Activated CD8-positive, alpha-beta memory T cell treated with anti-CD3 and anti-CD28 coated beads, Interleukin-2, amount 50 U/mL, for 24 hours (primary cell): Measurements from ENCODE around the gene KLF2.
A peak's percentile ranks its signal among the peaks of the same experiment; 100 is the strongest.

ENCODE experiments used
- DNase-seq: peaks from one replicate; pipeline ENCODE4 v3.0.0-alpha.2; 2020; ENCODE audit errors: extremely low read depth

KLF2 gene

DNA sequence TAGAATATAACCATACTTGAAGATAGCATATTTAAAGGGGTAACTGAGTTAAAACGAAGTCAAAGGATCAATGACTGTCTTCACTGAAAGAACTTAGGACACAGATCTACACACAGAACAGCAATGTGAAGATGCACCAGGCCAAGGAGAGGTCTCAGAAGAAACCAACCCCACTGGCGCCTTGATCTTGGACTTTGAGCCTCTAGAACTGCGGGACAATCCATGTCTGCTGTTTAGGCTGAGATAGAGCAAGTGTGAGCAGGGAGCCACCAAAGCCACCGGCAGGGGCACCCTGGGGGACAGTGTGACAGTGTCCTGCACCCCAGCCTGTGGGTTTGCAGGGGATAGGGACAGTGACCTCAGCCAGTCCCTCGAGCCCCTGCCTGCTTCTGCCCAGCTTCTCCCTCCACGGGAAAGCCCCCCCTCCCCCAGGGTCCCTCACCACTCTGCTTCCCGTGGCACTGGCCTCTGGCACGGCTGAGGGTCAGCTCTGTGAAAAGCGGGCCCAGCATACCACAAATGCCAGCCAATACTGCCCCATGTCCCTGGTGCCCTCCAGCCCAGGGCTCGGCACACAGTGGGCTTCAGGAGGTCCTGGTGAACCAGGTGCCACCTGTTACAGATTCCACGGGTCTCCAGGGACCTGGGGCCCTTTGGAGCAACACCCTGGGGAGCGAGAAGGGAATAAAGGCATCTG lies 40.8 kb downstream of the KLF2 start:
- no peak for DNase-seq

DNA sequence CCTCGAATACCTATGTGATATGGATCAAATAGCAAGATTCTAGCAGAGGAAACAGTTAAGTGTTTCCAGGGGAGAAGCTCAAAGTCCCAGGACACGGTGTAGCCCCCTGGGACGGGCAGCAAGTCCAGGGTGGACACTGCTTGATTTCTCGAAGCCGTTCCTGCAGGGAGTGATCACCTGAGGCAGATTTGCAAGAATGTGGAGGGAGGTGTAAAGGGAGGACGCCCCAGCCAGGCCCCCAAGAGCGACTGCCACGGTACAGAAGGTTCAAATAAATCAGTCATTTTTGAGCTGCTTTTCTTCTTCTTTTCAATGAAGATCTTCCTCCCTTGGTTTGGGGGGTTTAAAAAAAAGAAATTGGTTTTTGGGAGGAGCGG lies 41.4 kb downstream of the KLF2 start:
- DNase-seq, result no peak

DNA sequence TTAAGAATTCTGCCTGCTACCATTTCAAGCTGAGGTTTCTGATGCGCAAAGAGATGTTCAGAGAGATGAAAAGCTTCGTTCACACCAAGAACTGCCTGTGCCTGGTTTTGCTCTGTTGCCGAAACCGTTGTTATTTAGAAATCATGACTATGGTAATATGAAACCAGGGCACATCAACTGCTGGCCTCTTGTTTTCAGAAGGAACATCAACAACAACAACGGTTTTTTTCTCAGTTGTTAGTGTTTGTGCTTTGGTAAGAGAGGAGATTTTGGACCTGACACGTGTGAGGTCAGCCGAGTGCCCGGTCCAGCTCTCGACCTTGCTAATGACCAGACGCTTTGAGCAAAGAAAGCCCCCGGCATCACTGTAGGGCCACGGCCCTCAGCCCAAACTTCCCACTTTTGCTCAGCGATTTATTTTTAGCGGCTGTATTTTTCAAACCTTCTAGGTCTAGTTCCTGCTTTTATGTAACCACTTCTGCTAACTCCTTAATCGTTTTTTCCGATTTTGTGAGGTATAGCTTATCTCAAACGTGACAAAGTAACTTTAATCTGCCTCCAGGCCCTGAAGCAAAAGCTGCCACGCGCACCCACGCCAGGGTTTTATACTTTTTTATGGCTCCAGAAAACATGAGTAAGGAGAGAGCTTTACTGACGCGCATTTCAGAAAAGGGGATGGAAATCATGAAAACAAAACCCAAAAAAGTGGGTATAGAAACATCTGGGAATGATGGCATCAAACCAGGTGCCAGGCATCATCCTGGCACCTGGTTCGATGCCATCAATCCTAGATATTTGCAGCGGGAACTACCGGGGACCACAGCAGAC lies 42.0 kb downstream of the KLF2 start:
- no peak for DNase-seq

DNA sequence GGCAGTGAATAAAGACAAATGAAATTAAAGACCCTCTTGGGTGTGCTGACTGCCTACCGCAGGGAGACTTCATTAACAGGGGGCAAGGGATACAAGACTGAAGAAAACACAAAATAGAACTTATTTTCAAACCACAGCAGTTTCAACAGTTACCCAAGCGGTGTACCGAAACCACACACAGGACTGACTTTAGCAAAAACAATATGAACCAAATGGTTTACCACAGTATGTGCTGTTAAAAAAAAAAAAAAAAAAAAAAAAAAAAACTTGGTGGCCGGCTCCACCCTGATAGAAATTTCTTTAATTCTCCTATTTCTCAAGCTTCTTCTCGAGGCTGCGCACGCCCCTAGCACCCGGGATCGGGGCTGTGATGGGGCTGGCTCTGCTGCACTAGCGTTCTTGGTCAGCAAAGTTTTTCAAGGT lies 42.6 kb downstream of the KLF2 start:
- DNase-seq, result no peak

DNA sequence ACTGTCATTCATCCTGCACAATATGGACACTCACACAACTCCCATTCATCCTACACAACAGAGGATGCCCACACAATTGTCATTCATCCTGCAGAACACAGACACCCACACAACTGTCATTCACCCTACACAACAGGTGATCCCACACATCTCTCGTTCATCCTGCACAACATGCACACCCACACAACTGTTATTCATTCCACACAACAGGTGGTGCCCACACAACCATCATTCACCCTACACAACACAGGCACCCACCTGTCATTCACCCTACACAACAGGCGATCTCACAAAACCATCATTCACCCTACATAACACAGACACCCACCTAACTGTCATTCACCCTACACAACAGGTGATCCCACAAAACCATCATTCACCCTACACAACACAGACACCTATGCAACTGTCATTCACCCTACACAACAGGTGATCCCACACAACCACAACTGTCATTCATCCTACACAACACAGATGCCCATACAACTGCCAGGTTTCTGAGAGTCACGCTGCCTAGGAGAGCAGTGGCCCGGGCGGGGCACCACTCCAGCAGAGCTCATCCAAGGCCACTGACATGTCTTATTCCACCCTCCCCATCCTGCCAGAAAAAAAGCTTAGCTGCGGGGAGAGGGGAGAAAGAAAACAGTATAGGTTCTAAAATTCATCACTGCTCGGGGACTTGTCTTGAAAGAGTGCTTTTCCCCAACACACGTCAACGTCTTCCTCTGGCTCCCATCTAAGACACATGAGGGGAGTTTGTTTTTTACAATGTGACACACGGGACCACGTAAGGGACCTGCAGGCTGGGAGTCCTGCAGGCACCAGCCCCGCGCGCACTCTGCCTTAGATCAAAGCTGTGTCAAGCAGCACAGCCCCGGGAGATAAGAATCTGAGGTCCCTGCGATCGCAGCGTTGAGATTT lies 44.0 kb downstream of the KLF2 start:
- no peak for DNase-seq

DNA sequence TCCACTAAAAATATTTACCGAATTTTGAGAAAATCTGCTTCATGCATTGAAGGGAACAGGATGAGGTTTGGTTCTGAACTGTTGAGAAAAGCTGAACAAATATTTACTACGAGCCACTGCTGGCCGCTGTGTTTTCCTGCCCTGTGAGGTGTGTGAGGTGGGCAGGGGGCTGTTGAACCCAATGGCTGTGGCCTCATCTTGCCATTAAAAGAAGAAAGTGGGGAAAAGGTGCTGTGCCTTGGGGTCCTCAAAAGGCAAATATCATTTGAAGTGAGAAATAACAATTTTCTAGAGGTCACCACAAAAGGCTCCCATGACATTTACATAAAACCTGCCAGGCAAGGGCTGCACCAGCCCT lies 44.7 kb downstream of the KLF2 start:
- DNase-seq, result no peak

GRCh38 chr19:16369664-16370576 lies 45.3 kb downstream of the KLF2 start:
- no peak for DNase-seq

DNA sequence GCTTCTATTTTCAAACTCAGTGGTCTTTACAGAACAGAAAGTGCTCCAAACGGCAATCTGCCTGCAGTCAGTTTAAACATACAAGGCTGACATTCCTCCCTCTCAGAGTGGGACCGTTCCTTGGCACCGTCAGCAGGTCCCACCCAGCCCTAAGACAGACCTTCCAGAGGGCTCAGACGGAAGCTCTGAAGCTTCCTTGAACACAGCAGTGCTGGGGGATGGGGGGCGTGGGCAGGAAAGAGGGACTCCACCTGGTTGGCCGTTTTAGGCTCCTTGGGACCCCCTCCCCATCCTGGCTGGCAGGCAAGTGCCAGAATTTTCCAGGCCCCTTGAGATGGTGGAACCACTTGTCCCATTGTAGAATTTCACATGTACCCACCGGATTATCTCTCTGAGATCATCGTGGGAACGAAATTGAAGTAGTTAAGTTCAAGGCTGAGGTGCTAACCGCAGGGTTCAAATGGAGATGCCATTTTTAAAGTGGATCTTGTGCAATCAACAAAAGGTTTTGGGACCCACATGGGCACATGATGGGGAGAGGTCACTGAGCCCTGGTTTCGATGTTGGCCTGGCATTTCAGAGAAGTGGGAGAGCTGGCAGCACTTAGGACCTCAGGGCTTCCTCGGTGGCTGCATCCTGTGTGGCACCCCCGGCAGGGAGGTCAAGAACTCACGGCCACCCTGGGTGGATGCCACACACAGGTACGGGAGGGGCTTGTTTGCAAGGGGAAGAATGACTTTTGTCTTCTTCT lies 46.2 kb downstream of the KLF2 start:
- DNase-seq, result no peak

DNA sequence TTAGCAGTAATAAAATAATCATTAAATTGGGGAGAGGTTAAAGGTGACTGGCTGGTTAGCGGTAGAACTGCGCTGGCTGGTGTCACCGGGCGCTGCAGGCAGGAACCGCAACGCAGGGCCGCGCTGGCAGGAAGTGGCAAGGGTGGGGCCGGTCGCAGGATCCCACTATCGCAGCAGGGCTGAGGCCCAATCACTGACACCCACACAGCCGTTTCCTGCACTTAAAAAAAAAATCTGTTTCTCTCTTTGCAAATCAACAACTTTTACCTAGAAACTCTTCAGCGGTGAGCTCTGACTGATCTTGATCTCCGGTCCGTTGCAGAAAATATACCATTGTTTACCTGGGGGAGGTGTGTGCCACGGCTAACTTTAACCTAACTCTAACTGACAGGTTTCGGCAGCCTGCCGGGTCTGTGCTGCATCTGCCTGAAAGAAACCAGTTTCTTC lies 46.9 kb downstream of the KLF2 start:
- peak; percentile 59 for DNase-seq

DNA sequence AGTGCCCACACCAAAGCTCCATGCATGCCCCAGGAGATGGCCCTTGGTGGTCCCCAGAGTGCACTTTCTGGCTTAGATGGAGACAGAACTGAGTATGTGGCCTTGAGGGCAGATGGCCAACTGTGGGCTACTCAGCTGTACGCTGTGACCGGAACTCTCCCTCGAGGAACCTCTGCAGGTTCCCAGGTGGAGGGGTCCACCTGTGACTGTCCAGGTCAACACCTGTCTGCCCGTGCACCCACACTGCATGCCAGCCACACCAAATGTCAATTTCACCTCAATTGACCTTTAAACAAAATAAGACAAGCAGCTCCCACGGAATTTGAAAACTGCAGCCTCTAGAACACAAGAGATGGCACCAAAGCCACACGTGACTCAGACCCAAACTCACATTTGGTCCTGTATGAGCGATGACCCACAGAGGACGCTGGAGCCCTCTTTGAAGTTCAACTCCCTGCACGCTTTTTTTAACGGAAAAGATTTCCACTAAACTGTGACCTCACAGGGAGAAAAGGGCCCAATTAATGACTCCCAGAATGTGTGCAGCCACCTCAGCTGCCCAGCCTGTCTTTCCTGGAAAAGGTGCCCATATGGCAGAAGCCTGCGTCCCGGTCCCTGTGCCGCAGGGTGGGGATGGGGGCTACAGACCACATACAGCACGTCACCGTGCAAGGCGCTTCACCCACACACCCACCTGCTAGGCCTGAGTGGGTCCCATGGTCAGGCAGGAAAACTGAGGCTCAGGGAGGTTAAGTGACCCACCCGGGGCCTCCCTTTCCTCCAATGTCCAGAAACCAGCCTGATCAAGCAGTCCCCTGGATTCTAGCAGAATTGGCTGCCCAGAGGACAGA lies 47.7 kb downstream of the KLF2 start:
- no peak for DNase-seq

DNA sequence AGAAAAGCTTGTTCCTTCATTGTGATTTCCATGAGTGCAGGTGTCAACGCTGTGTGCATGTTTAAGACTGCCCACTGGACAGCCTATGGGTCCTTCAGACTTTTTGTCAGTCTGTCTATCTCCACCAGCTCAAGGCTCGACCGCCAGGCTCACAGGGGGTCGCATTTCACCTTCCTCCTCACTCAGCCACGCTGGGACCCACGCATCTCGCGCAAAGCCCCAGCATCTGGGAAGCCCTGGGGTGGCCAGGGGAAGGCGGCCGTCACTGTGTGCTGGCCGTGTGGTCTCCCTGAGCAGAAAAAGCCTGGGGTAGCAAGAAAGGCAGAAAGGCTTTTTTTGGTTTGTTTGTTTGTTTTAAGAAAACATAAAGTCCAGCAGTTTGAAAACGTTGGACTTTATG lies 48.5 kb downstream of the KLF2 start:
- DNase-seq, result no peak

DNA sequence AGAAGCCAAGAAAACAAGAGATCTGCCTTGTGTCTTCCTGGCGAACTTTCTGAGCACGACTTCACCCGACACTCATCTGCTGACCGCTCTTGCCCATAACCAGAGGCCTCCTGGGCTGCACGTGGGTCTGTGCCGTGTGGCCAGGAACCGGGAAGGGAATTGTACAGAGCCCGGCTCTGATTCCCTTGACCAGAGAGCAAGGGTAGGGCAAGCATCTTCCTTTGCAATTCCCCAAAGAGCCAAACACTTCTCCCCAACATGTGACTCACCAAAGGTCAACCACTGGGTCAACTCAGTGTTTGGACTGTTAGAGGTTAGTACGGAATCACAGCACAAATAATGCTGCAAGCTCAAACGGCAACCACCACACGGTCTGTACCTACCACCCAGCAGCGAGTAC lies 48.9 kb downstream of the KLF2 start:
- DNase-seq, result no peak

DNA sequence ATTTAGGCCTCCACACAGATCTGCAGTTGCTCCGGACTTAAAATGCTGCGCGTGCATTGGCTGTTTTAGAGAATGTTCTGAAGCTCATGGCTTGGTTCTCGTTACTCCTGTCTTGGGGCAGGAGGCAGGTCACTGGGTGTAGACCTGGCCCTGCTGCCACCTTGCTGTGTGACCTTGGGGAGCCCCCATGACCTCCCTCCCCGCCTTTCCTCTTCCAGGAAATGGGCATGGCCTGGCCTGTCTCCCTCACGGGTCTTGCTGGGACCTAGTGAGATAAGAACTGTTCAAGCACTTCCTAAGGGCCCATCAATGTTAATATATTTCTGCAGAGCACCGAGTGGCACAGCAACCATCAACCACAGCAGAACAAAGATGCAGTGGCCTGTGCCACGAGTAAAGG lies 49.4 kb downstream of the KLF2 start:
- DNase-seq, result no peak

DNA sequence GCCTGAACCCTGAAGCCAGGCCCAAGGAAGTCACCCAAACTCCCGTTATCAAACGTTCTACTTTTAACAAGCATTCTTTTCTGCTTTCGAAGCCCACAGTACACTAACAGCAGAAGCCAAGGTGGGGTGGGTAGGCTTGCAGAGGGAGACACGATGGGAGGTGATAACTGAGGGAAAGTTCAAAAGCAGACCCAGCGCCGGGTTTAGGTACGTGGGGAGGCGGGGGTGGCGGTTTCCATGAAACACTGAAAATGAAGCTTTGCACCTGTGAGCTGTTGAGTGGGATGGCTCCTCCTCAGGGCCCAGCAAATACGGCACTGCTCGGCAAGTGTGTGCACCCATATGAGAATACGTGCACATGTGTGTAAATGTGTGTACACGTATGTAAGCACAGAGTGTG lies 49.8 kb downstream of the KLF2 start:
- no peak for DNase-seq

DNA sequence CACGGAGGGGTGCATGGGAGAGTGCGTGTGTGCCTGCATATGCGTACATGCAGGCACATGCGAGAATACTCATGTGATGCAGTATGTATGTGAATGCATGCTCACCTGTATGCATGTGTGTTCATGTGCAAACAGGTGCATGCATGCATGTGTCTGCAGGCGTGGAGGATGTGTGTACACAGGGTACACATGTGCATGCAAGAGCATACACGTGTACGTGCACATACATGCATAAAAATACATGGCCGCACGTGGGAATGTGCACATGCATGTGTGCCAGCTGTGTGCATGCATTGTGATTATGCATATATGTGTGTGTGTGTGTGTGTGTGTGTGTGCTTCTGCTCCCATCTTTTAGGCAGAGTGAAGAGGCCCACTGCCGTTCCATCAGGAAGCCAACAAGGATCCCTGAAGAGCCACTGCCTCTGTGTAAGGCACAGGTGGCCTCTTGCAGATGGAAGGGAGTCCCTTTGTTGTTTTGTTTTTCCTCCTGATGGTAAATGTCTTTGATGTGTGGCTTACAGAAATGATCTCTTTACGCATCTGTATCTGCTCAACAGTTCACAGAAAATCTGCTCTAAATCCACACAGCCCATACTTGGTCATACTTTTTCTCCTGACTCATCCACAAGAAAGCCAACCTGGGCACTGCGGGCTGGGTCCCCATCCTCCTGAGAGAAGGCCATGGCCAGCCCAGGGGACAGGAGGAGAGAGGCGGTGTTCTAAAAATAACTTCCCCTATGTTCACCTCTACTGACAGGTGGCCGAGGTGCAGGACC lies 50.7 kb downstream of the KLF2 start:
- DNase-seq, result no peak

- no peak for DNase-seq
These were observed 51.2 kb downstream of the KLF2 start for GRCh38 chr19:16375936-16376185.

DNA sequence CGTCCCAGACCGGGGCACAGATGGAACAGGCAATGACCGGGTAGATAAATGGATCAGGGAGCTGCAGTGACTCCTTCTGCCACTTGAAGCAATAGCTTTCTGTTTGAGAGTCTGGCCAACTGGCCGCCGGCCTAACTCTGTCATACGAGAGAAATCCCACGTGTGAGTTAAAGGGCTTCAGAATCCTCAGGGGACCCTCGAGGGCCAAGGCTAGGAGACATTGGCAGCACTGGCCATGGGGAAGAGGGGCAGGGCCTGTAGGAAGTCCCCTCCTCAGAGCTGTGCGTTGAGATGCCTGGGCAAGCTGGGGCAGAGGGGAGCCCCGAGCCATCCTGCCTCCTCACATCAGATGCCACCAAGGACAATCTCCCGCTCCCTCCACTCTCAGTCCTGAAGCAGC lies 51.6 kb downstream of the KLF2 start:
- DNase-seq, result no peak

DNA sequence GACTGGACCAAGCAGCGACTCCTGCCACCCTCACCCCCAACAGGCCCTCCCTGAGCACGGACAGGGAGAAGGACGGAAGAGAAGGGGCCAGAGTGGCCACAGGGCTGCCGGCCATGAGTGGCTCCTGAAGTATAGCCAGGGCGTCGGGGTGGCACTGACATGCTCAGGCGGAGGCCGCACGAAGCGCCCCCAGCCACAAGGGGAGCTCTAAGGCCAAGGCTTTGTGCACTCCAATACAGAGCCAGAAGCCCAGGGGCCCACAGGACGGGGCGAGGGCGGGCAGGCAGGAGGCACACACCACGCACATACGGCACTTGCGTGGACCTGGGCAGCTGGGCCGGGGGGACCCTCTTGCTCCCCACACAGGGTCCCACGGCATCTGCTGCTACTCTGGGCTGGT lies 52.0 kb downstream of the KLF2 start:
- no peak for DNase-seq

- no peak for DNase-seq
These were observed 52.9 kb downstream of the KLF2 start for GRCh38 chr19:16377521-16377920.
